ENCODE data around the gene ETFA. TPM values are rescaled to one million over a fixed set of nuclear protein-coding genes. Genes with fewer than 3 reads are reported as not detected.

Gene ETFA
- total and polyA plus RNA-seq, 2 of the 8 experiments (the other 6 are each of a cell fraction or from before 2014, with no cell fraction given) = 60.9 to 90.0 TPM

DNA sequence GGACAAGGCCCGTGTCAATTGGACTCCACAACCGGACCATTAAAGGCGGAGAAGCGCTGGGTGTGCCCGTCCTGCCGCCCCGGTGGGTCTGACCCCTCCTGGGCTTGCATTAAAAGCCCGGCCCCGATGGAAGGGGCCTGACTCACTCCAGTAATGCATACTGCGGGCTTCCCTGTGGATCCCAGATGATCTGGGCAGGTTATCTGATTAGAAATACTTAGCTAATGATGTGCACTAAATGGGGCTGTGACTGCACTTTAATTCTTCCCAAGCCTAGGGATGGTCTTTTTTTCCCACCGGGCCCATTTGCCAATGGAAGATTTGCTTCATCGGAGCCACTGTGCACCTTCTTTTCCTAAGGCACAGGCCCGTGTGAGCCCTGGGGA lies 126.6 kb downstream of the ETFA start:
- Histone ChIP-seq H4K91ac (replicated peaks; ENCODE audit: insufficient read length, low read length) (no peak overlapping the region), H3K4me2 (ENCODE audit: insufficient read depth in 1 of 2, low read depth in 2 of 2, low read length in 2 of 2) (no peak overlapping the region), H2BK120ac (replicated peaks; ENCODE audit: low read depth, low read length) (no peak overlapping the region), H3K79me2 (ENCODE audit: control insufficient read depth in 1 of 2, insufficient read depth in 2 of 2, low read length in 2 of 2) (no peaks in the 10 kb centered on the region), H2BK12ac (ENCODE audit: low read depth, low read length) (no peak overlapping the region), H2AFZ (ENCODE audit: low read length) (no peak overlapping the region), H2AK5ac (ENCODE audit: low read depth, low read length) (no peak overlapping the region), H4K8ac (ENCODE audit: extremely low read depth, insufficient read depth, low read length) (no peak overlapping the region), H2BK5ac (ENCODE audit: low read depth, low read length) (no peak overlapping the region), H3K18ac (ENCODE audit: extremely low read depth, low read length) (no peak overlapping the region), H2BK15ac (ENCODE audit: low read length) (no peak overlapping the region), H3K23ac (ENCODE audit: insufficient read length) (no peak overlapping the region), H3K9ac (replicated peaks in 1 of 4; ENCODE audit: extremely low read depth in 1 of 4, low read depth in 3 of 4, low read length in 3 of 4) (no peak overlapping the region), H2BK20ac (ENCODE audit: low read length) (no peak overlapping the region), H3K36me3 (ENCODE audit: control insufficient read depth in 2 of 4, insufficient read depth in 4 of 4, low read length in 3 of 4) (no peaks in the 10 kb centered on the region), H3K4me1 (replicated peaks in 1 of 4; ENCODE audit: control insufficient read depth in 3 of 4, insufficient read depth in 4 of 4, low read length in 3 of 4) (peaks cover 0 to 2% (median 0%) of the 10 kb centered on the region in 4 experiments; a peak in 1 of 7 replicates), H3K14ac (ENCODE audit: insufficient read length) (no peak overlapping the region), H3K23me2 (ENCODE audit: low read depth, low read length) (no peaks in the 10 kb centered on the region; the same call in 1 of the 2 replicates), H3K9me3 (ENCODE audit: insufficient read depth in 2 of 2, low read depth in 1 of 2, low read length in 1 of 2) (no peaks in the 10 kb centered on the region), H3K27me3 (replicated peaks in 1 of 4; ENCODE audit: control insufficient read depth in 3 of 4, extremely low read depth in 1 of 4, insufficient read depth in 3 of 4, low read length in 3 of 4) (no peaks in the 10 kb centered on the region), H3K27ac (ENCODE audit: low read depth, low read length) (no peak overlapping the region), H4K5ac (ENCODE audit: insufficient read length, low read depth, low read length) (no peak overlapping the region), H3K79me1 (ENCODE audit: low read depth, low read length) (no peaks in the 10 kb centered on the region), H3K4me3 (ENCODE audit: extremely low read depth in 1 of 4, insufficient read depth in 2 of 4, low read depth in 3 of 4, low read length in 4 of 4) (no peak overlapping the region), H3K4ac (replicated peaks; ENCODE audit: insufficient read length, low read depth, low read length) (no peak overlapping the region), H3K56ac (replicated peaks; ENCODE audit: insufficient read length, low read depth, low read length) (no peak overlapping the region), H4K20me1 (replicated peaks in 1 of 2; ENCODE audit: control insufficient read depth in 1 of 2, insufficient read depth in 2 of 2, low read length in 2 of 2) (no peaks in the 10 kb centered on the region)
- ChIA-PET POLR2A (ENCODE audit: partially characterized antibody) (interaction anchor here (1.0 to 1.2 kb wide), 2 partner anchors 8 to 21 kb away, joined by 3 read pairs; no protein-coding TSS in a partner anchor), CTCF (ENCODE audit: partially characterized antibody) (interaction anchor here (0.8 to 4.9 kb wide), 21 partner anchors 17 to 155 kb away, joined by 3 to 48 read pairs (median 5); no protein-coding TSS in a partner anchor)
- 81% methylated on average over 13 of the region's 13 CpGs; no CpG with 5 or more reads in 1 of the 2 experiments for WGBS, 2 experiments (ENCODE audit: extremely low coverage in 1 of 2, insufficient coverage in 1 of 2, insufficient read length in 1 of 2, insufficient replicate concordance in 2 of 2, low coverage in 1 of 2, low lambda C conversion rate in 2 of 2, missing lambda C conversion rate in 1 of 2)
- DNase-seq (ENCODE audit: low read depth in 1 of 2, low spot score in 2 of 2) (no peak), FAIRE-seq (no peak)
- TF ChIP-seq CHD1 (IDR thresholded peaks at IDR 0.05; ENCODE audit: low read depth, low read length) (no peak), TBP (IDR thresholded peaks at IDR 0.05; ENCODE audit: low read depth, low read length) (no peak), CBX8 (IDR thresholded peaks at IDR 0.05; ENCODE audit: borderline replicate concordance, low read depth, low read length) (no peak), SP4 (IDR thresholded peaks at IDR 0.05; ENCODE audit: low read length) (no peak), POU5F1 (IDR thresholded peaks at IDR 0.05; ENCODE audit: low read depth, low read length) (no peak), NRF1 (IDR thresholded peaks at IDR 0.05; ENCODE audit: low read depth, low read length) (no peak), RFX5 (IDR thresholded peaks at IDR 0.05; ENCODE audit: borderline replicate concordance, low read depth, low read length) (no peak), ASH2L (IDR thresholded peaks at IDR 0.05; ENCODE audit: low read length) (no peak)
- TF ChIP-seq, protein P1, sequence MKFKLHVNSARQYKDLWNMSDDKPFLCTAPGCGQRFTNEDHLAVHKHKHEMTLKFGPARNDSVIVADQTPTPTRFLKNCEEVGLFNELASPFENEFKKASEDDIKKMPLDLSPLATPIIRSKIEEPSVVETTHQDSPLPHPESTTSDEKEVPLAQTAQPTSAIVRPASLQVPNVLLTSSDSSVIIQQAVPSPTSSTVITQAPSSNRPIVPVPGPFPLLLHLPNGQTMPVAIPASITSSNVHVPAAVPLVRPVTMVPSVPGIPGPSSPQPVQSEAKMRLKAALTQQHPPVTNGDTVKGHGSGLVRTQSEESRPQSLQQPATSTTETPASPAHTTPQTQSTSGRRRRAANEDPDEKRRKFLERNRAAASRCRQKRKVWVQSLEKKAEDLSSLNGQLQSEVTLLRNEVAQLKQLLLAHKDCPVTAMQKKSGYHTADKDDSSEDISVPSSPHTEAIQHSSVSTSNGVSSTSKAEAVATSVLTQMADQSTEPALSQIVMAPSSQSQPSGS (IDR thresholded peaks at IDR 0.05; ENCODE audit: low read length) = no peak
- TF ChIP-seq, protein P2, sequence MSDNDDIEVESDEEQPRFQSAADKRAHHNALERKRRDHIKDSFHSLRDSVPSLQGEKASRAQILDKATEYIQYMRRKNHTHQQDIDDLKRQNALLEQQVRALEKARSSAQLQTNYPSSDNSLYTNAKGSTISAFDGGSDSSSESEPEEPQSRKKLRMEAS (IDR thresholded peaks at IDR 0.05) = no peak

Data from H1 (cell line).